ENCODE results near the gene EPC1.

GRCh38 chr10:32379318-32379949, 32.5 kb upstream of the EPC1 start:
- TF ChIP-seq TAF1 (IDR thresholded peaks at IDR 0.05; ENCODE audit: low read depth, low read length) (no peak), POLR2AphosphoS5 (IDR thresholded peaks at IDR 0.05; ENCODE audit: low read depth, low read length) (no peak), POLR2A (IDR thresholded peaks at IDR 0.05; ENCODE audit: low read depth, low read length) (no peak), SPI1 (IDR thresholded peaks at IDR 0.05; ENCODE audit: low read depth, low read length) (no peak), POU2F2 (IDR thresholded peaks at IDR 0.05; ENCODE audit: low read depth, low read length) (no peak)

All from GM12891 (cell line).